SU-DHL-6 (cell line): ENCODE data around the gene SHC3.

Experiments
- H2AFZ ChIP-seq: fragments of 200-600 bp; sonication (generic); 2 replicates; pipeline ENCODE4 v1.6.1; 2014; ENCODE audit warnings: low read depth, mild to moderate bottlenecking, moderate library complexity, mixed read lengths, antibody characterized with exemption, low read length; ENCODE audit not compliant: severe bottlenecking
- H3F3A ChIP-seq: fragments of 200-600 bp; shearing (Covaris generic); 2 replicates; pipeline ENCODE4 v1.6.0; 2016; ENCODE audit warnings: antibody characterized with exemption, mild to moderate bottlenecking; ENCODE audit not compliant: insufficient read depth
- H3K27ac ChIP-seq: fragments of 200-600 bp; sonication (generic); 2 replicates; pipeline ENCODE4 v1.5.1; 2016; ENCODE audit warnings: low read depth, mild to moderate bottlenecking, low read length, moderate library complexity, mixed read lengths
- H3K27me3 ChIP-seq: fragments of 200-600 bp; sonication (generic), shearing (Covaris generic); 2 replicates; pipeline ENCODE4 v1.6.0; 2014; ENCODE audit warnings: mild to moderate bottlenecking, low read length
- H3K36me3 ChIP-seq: fragments of 200-600 bp; sonication (generic); 2 replicates; pipeline ENCODE4 v1.6.1; 2014; ENCODE audit warnings: mild to moderate bottlenecking, low read length, mixed read lengths
- H3K4me2 ChIP-seq: fragments of 300-600, 200-600 bp; shearing (Covaris generic), sonication (generic); 2 replicates; pipeline ENCODE4 v1.6.0; 2014; ENCODE audit warnings: low read length, low read depth, mild to moderate bottlenecking; ENCODE audit not compliant: poor library complexity, severe bottlenecking
- H3K4me3 ChIP-seq: fragments of 200-600 bp; sonication (generic); 2 replicates; pipeline ENCODE4 v1.5.1; 2014; ENCODE audit warnings: antibody characterized with exemption, low read length, mild to moderate bottlenecking, mixed read lengths; ENCODE audit not compliant: insufficient read depth, poor library complexity, severe bottlenecking
- H3K79me2 ChIP-seq: fragments of 200-600 bp; sonication (generic); 2 replicates; pipeline ENCODE4 v1.6.1; 2014; ENCODE audit warnings: mild to moderate bottlenecking, low read length, moderate library complexity; ENCODE audit not compliant: insufficient read depth
- H3K9ac ChIP-seq: fragments of 200-600 bp; sonication (generic); 2 replicates; pipeline ENCODE4 v1.7.0; 2014; ENCODE audit warnings: mild to moderate bottlenecking, low read length
- H3K9me2 ChIP-seq: fragments of 200-600 bp; sonication (generic); replicated peaks from 2 replicates; pipeline ENCODE4 v1.6.1; 2014; ENCODE audit warnings: low read length; ENCODE audit not compliant: insufficient read depth
- H3K9me3 ChIP-seq: fragments of 200-600 bp; sonication (generic); 2 replicates; pipeline ENCODE4 v1.6.1; 2014; ENCODE audit warnings: low read length, mixed read lengths; ENCODE audit not compliant: insufficient read depth
- H4K20me1 ChIP-seq: fragments of 200-600 bp; sonication (generic); 2 replicates; pipeline ENCODE4 v1.6.1; 2014; ENCODE audit warnings: low read depth, mild to moderate bottlenecking, antibody characterized with exemption, low read length, moderate library complexity, mixed read lengths
- EZH2phosphoT487 ChIP-seq: fragments of 200-600 bp; sonication (generic), shearing (Covaris generic); conservative IDR thresholded peaks from 2 replicates; pipeline ENCODE4 v1.6.1; 2018; ENCODE audit warnings: mild to moderate bottlenecking, antibody characterized with exemption, low read length, moderate library complexity, mixed read lengths
- TF ChIP-seq, protein P1 (sequence below): fragments of 200-600 bp; sonication (generic); IDR thresholded peaks from one replicate; pipeline ENCODE4 v1.5.1; 2017; ENCODE audit warnings: antibody characterized with exemption, mild to moderate bottlenecking, low read length, moderate library complexity; ENCODE audit not compliant: insufficient read depth, poor library complexity, severe bottlenecking

The SHC3 gene

DNA sequence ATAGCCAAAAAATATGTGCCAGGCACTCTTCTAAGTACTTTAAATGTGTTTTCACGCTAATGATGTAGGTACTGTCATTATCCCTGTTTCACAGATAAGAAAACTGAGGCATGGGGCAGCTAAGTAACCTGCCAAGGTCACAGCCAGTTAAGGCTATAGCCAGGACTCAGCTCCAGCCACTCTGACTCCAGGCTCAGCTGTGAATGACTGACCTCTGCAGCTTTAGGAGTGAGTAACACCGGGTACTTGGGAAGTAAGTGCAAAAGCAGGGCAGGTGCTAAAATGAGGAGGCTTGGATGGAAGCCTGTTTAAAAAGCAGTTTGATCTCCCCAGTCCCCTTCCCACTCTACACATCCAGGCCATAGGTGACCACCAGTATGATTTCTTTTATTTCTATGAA, 10.6 kb upstream of the SHC3 start:
- Histone ChIP-seq H3K9me3 (no peaks in the 10 kb centered on the region), H4K20me1 (no peaks in the 10 kb centered on the region), H3K36me3 (no peaks in the 10 kb centered on the region), H3F3A (no peaks in the 10 kb centered on the region), H3K27me3 (no peaks in the 10 kb centered on the region), H3K9me2 (no peaks in the 10 kb centered on the region), H3K4me2 (no peak overlapping the region), H3K4me3 (no peak overlapping the region), H3K9ac (no peak overlapping the region), H2AFZ (no peak overlapping the region), H3K27ac (no peak overlapping the region), H3K79me2 (no peaks in the 10 kb centered on the region)
- TF ChIP-seq, protein P1, sequence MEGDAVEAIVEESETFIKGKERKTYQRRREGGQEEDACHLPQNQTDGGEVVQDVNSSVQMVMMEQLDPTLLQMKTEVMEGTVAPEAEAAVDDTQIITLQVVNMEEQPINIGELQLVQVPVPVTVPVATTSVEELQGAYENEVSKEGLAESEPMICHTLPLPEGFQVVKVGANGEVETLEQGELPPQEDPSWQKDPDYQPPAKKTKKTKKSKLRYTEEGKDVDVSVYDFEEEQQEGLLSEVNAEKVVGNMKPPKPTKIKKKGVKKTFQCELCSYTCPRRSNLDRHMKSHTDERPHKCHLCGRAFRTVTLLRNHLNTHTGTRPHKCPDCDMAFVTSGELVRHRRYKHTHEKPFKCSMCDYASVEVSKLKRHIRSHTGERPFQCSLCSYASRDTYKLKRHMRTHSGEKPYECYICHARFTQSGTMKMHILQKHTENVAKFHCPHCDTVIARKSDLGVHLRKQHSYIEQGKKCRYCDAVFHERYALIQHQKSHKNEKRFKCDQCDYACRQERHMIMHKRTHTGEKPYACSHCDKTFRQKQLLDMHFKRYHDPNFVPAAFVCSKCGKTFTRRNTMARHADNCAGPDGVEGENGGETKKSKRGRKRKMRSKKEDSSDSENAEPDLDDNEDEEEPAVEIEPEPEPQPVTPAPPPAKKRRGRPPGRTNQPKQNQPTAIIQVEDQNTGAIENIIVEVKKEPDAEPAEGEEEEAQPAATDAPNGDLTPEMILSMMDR, result no peak
- no peak for TF ChIP-seq EZH2phosphoT487

DNA sequence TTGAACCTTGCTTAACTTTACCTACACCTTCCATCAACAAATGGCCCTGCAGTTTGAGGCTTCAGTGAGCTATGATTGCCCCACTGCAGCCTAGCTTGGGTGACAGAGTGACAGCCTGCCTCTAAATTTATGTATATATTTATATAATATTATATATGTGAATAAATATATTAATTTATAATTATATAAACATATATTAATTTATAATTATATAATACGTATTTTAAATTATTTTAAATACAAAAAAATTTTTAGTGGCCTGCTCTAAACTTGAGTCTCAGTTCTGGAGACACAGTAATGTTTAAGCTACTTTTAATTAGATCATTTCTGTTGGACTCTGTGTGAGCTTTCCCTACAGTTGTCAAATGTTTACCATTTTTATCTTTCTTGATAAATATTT, 9.3 kb upstream of the SHC3 start:
- Histone ChIP-seq H3F3A (no peaks in the 10 kb centered on the region), H3K79me2 (no peaks in the 10 kb centered on the region), H3K4me3 (no peak overlapping the region), H3K27me3 (no peaks in the 10 kb centered on the region), H4K20me1 (no peaks in the 10 kb centered on the region), H2AFZ (no peak overlapping the region), H3K27ac (no peak overlapping the region), H3K9me3 (no peaks in the 10 kb centered on the region), H3K9me2 (no peaks in the 10 kb centered on the region), H3K4me2 (no peak overlapping the region), H3K9ac (no peak overlapping the region), H3K36me3 (no peaks in the 10 kb centered on the region)
- TF ChIP-seq, protein P1, result no peak
- TF ChIP-seq EZH2phosphoT487, result no peak

DNA sequence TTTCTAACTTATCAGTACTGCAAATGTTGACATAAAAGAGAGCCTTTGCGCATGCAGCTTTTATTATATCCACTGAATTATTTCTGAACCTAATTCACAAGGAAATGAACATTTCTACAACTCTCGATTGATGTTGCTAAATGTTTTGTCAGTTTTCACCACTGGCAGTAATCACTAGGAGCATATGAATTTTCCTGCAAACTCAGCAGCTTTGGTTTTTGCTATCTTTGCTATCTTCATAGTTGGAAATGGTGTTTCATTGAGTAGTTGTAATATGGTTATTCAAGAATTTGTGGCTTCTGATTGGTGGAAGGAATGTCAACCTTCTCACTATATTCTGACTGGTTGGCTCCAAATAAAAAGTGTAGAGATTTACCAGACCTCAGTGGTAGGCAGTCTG, 8.9 kb upstream of the SHC3 start:
- H3K4me3 ChIP-seq, result no peak overlapping the region
- no peak for TF ChIP-seq EZH2phosphoT487
- TF ChIP-seq, protein P1, result no peak
- H3K36me3 ChIP-seq, result no peaks in the 10 kb centered on the region
- H3K9me2 ChIP-seq, result no peaks in the 10 kb centered on the region
- no peaks in the 10 kb centered on the region for H3K9me3 ChIP-seq
- H3K27me3 ChIP-seq, result no peaks in the 10 kb centered on the region
- H4K20me1 ChIP-seq, result no peaks in the 10 kb centered on the region
- no peaks in the 10 kb centered on the region for H3F3A ChIP-seq
- no peak overlapping the region for H3K9ac ChIP-seq
- no peak overlapping the region for H3K27ac ChIP-seq
- no peaks in the 10 kb centered on the region for H3K79me2 ChIP-seq
- H3K4me2 ChIP-seq, result no peak overlapping the region
- no peak overlapping the region for H2AFZ ChIP-seq
